Upper lobe of left lung (tissue), 4 donors: ENCODE data around the gene OR56A5.

Experiments
- CTCF ChIP-seq, 6 experiments: fragments of 450-650 bp in 4 of 6; fragments of 200-600 bp in 2 of 6; sonication (generic) in 2 of 6; IDR thresholded peaks; one replicate each; pipeline ENCODE4 v1.5.1; 2016 to 2019; ENCODE audit warnings: antibody characterized with exemption in 6 of 6
- EP300 ChIP-seq, 4 donors: sonication (generic); formaldehyde crosslinking; IDR thresholded peaks; one replicate each; pipeline ENCODE4 v1.5.1; 2017; ENCODE audit warnings: antibody characterized with exemption in 4 of 4, control low read depth in 2 of 4
- POLR2AphosphoS5 ChIP-seq, 2 donors: sonication (generic); formaldehyde crosslinking; IDR thresholded peaks; one replicate each; pipeline ENCODE4 v1.5.1; 2017; ENCODE audit warnings: antibody characterized with exemption in 2 of 2

- TF ChIP-seq EP300 (IDR thresholded peaks at IDR 0.05) (no peak), POLR2AphosphoS5 (IDR thresholded peaks at IDR 0.05) (no peak), CTCF (IDR thresholded peaks at IDR 0.05) (no peak)
These were observed 30.3 kb downstream of the OR56A5 start for GRCh38 chr11:5937868-5938602.
